Liver (tissue), 9 donors: ENCODE measurements around the gene DHCR7. TPM values are rescaled to one million over a fixed set of nuclear protein-coding genes. Genes with fewer than 3 reads are reported as not detected.

ENCODE experiments used
- DNase-seq: peaks from one replicate; pipeline ENCODE4 v3.0.0-alpha.2; 2017; ENCODE audit warnings: low spot score
- H3K27ac ChIP-seq, 2 donors: one replicate each; pipeline ENCODE4 v1.7.0; 2013; ENCODE audit warnings: inconsistent platforms in 2 of 2, low read length in 2 of 2, control low read depth in 1 of 2, low read depth in 1 of 2, mild to moderate bottlenecking in 1 of 2
- H3K27me3 ChIP-seq, 4 donors: one replicate each; pipeline versions ENCODE4 v1.6.1 to v1.7.0; 2013; ENCODE audit warnings: low read length in 3 of 4, inconsistent platforms in 1 of 4, mild to moderate bottlenecking in 1 of 4, moderate library complexity in 1 of 4; ENCODE audit not compliant: control insufficient read depth in 4 of 4, insufficient read depth in 4 of 4
- H3K36me3 ChIP-seq, 4 donors: one replicate each; pipeline versions ENCODE4 v1.6.1 to v1.7.0; 2013; ENCODE audit warnings: low read length in 3 of 4, mild to moderate bottlenecking in 3 of 4, low read depth in 1 of 4, moderate library complexity in 1 of 4; ENCODE audit not compliant: control insufficient read depth in 4 of 4, insufficient read depth in 3 of 4
- H3K4me1 ChIP-seq, 4 donors: one replicate each; pipeline versions ENCODE4 v1.6.1 to v1.7.0; 2013; ENCODE audit warnings: low read length in 3 of 4, mild to moderate bottlenecking in 3 of 4, moderate library complexity in 1 of 4; ENCODE audit not compliant: control insufficient read depth in 4 of 4, insufficient read depth in 4 of 4
- H3K4me3 ChIP-seq, 3 donors: one replicate each; pipeline versions ENCODE4 v1.6.1 to v1.7.0; 2013; ENCODE audit warnings: low read length in 3 of 3, control low read depth in 1 of 3, low read depth in 1 of 3, mild to moderate bottlenecking in 1 of 3
- H3K9ac ChIP-seq, 2 donors: one replicate each; pipeline ENCODE4 v1.7.0; 2013; ENCODE audit warnings: low read length in 2 of 2, mild to moderate bottlenecking in 2 of 2, moderate library complexity in 2 of 2, control low read depth in 1 of 2, low read depth in 1 of 2
- H3K9me3 ChIP-seq, 4 donors: one replicate each; pipeline versions ENCODE4 v1.6.1 to v1.7.0; 2013; ENCODE audit warnings: low read length in 3 of 4; ENCODE audit not compliant: control insufficient read depth in 4 of 4
- EGR1 ChIP-seq, 2 donors: IDR thresholded peaks; 2 replicates each; pipeline ENCODE4 v1.6.1; 2016 to 2018; ENCODE audit warnings: antibody characterized with exemption in 2 of 2, low read depth in 2 of 2
- FOXA1 ChIP-seq: IDR thresholded peaks from 2 replicates; pipeline ENCODE4 v1.6.1; 2016; ENCODE audit warnings: antibody characterized with exemption
- FOXA2 ChIP-seq: IDR thresholded peaks from 2 replicates; pipeline ENCODE4 v1.6.1; 2016; ENCODE audit warnings: antibody characterized with exemption
- GABPA ChIP-seq, 2 donors: IDR thresholded peaks in 1 of 2; conservative IDR thresholded peaks in 1 of 2; 2 replicates each; pipeline ENCODE4 v1.6.1; 2016; ENCODE audit warnings: antibody characterized with exemption in 2 of 2, mild to moderate bottlenecking in 1 of 2, moderate library complexity in 1 of 2
- HNF4A ChIP-seq, 2 donors: conservative IDR thresholded peaks; 2 replicates each; pipeline ENCODE4 v1.6.1; 2016; ENCODE audit warnings: antibody characterized with exemption in 2 of 2, mild to moderate bottlenecking in 2 of 2
- JUND ChIP-seq, 2 donors: IDR thresholded peaks; 2 replicates each; pipeline ENCODE4 v1.6.1; 2016; ENCODE audit warnings: antibody characterized with exemption in 2 of 2
- NR2F2 ChIP-seq: IDR thresholded peaks from 2 replicates; pipeline ENCODE4 v1.6.1; 2016; ENCODE audit warnings: antibody characterized with exemption
- RAD21 ChIP-seq, 2 donors: IDR thresholded peaks; 2 replicates each; pipeline ENCODE4 v1.6.1; 2016; ENCODE audit warnings: antibody characterized with exemption in 2 of 2, mild to moderate bottlenecking in 2 of 2
- RXRA ChIP-seq, 2 donors: IDR thresholded peaks; 2 replicates each; pipeline ENCODE4 v1.6.1; 2017 to 2018; ENCODE audit warnings: antibody characterized with exemption in 2 of 2, mild to moderate bottlenecking in 1 of 2
- TAF1 ChIP-seq: conservative IDR thresholded peaks from 2 replicates; pipeline ENCODE4 v1.6.1; 2016; ENCODE audit warnings: antibody characterized with exemption, mild to moderate bottlenecking
- YY1 ChIP-seq: IDR thresholded peaks from 2 replicates; pipeline ENCODE4 v1.6.1; 2016; ENCODE audit warnings: antibody characterized with exemption, mild to moderate bottlenecking
- WGBS: extraction: QIAGEN DNeasy Blood & Tissue Kit; methylation state at CpG from one replicate; pipeline ENCODE4 v1.1.7; 2013; 5-methylcytosine and 5-hydroxymethylcytosine counted together
- polyA plus RNA-seq, 2 donors: library from polyadenylated mRNA; stranded (reverse) in 1 of 2; unstranded in 1 of 2; fragments of 200-250 nt in 1 of 2; fragments of >200 nt in 1 of 2; fragmentation: Nextera tagmentation in 1 of 2; extraction: Ambion mirVana in 1 of 2; gene quantifications; one replicate each; pipeline versions ENCODE4 v1.2.1 to v1.2.3, GENCODE V29; 2013 to 2015
- total RNA-seq, 2 donors: library from RNA; depleted of rRNA; stranded (reverse); fragments of >200 nt; gene quantifications; one replicate each; pipeline ENCODE4 v1.2.3, GENCODE V29; 2014
- TF ChIP-seq, protein P1 (sequence below): IDR thresholded peaks from 2 replicates; pipeline ENCODE4 v1.6.1; 2016; ENCODE audit warnings: antibody characterized with exemption
- TF ChIP-seq, protein P2 (sequence below): IDR thresholded peaks from 2 replicates; pipeline ENCODE4 v1.6.1; 2016; ENCODE audit warnings: antibody characterized with exemption
- TF ChIP-seq, protein P3 (sequence below): fragments of 150-350 bp; IDR thresholded peaks from 2 replicates; pipeline ENCODE4 v1.5.1; 2017; ENCODE audit warnings: improper control_type of control experiment, low read depth, low read length; ENCODE audit not compliant: missing input control
- TF ChIP-seq, protein P4 (sequence below): IDR thresholded peaks from 2 replicates; pipeline ENCODE4 v1.6.1; 2016; ENCODE audit warnings: antibody characterized with exemption, mild to moderate bottlenecking
- donor health status: healthy.
- donor health status: healthy.
- donor health status: healthy.
- donor health status: healthy.
- donor health status: healthy.

DHCR7 gene
- total and polyA plus RNA-seq, 4 donors: 56.9 to 224 (median 172) TPM

DNA sequence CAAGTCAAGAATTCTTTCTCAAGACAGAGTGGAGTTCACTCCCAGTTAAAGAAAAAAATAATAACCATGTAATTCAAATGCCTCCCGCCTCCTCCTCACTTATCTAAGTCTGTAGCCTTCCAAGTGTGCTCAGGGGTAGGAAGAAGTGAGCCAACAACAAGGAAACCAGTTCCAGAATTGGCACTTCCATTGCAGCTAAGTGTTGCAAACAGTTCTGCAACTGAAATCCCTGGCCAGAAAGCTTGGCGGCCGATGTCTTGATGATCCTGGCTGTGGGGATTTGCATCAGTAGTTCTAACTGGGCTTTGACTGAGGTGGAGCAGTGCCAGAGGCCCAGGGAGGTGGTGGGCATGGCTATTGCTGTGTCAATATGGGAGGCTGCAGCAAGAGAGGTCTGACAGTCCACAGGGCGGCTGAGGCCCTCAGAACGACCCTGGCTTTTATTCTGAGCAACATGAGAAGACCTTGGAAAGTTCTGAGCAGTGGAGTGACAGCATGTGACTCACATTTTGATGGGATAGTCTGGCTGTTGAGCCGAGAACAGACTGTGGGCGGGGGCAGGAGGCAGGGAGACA is 19.2 kb downstream of the DHCR7 start (continued):
- peak; percentile 47 for TF ChIP-seq FOXA1

DNA sequence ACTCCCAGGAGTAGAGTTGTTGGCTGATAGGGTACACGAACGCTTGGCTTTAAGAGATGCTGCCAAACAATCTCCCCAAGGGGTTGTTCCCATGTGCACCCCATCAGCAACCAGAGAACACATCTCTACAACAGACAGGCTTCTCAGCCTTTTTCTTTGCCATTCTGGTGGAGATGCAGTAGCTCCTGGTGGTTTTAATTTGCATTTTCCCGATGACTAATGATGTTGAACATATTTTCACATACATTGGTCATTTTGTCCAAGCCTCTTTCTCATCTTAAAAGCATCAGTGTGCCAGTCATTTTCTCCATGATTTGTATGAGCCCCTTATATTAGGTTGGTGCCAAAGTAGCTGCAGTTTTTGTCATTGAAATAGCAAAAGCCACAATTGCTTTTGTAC is 21.8 kb downstream of the DHCR7 start:
- TF ChIP-seq, protein P1, sequence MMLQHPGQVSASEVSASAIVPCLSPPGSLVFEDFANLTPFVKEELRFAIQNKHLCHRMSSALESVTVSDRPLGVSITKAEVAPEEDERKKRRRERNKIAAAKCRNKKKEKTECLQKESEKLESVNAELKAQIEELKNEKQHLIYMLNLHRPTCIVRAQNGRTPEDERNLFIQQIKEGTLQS: no peak
- no peak for TF ChIP-seq RXRA (IDR thresholded peaks at IDR 0.05)
- no peak overlapping the region for H3K9ac ChIP-seq
- H3K4me3 ChIP-seq: no peak overlapping the region
- WGBS: 94% methylated on average over 3 of the region's 3 CpGs
- no peaks in the 10 kb centered on the region for H3K9me3 ChIP-seq
- H3K36me3 ChIP-seq: no peaks in the 10 kb centered on the region
- H3K4me1 ChIP-seq: peaks cover 2 to 8% (median 4%) of the 10 kb centered on the region in 4 donors
- no peak overlapping the region for H3K27ac ChIP-seq
- DNase-seq: no peak
- no peaks in the 10 kb centered on the region for H3K27me3 ChIP-seq

DNA sequence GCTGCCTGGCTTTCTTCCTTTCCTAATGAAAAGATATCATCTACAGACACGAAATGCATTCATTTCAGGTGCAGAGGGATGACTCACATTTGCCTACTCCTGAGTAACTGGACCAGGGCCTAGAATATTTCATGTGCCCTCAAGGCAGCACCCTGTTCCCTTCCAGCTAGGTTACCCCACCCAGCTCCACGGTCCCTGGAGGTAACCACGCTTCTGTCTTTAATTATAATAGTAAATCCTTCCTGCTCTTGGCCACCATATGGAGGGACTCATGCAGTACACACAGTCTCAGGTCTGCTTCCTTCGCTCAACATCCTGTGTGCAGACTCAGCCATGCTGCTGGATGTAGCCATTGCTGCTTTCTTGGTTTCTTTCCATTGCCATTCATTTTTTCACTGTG is 22.3 kb downstream of the DHCR7 start:
- Histone ChIP-seq H3K9me3 (no peaks in the 10 kb centered on the region), H3K9ac (no peak overlapping the region), H3K4me3 (no peak overlapping the region), H3K36me3 (no peaks in the 10 kb centered on the region), H3K27me3 (no peaks in the 10 kb centered on the region), H3K4me1 (peaks cover 0 to 8% (median 6%) of the 10 kb centered on the region in 4 donors), H3K27ac (no peak overlapping the region)
- WGBS: 89% methylated on average over 4 of the region's 4 CpGs
- DNase-seq: no peak
- TF ChIP-seq GABPA (IDR thresholded peaks at IDR 0.05 in 1 of 2, conservative IDR thresholded peaks at IDR 0.05 in 1 of 2) (no peak), FOXA2 (no peak), JUND (IDR thresholded peaks at IDR 0.05) (no peak), FOXA1 (no peak), EGR1 (IDR thresholded peaks at IDR 0.05; ENCODE audit: low read depth in 2 of 2) (no peak), YY1 (no peak), HNF4A (conservative IDR thresholded peaks at IDR 0.05) (no peak), RAD21 (IDR thresholded peaks at IDR 0.05) (no peak), TAF1 (no peak), NR2F2 (no peak)
- TF ChIP-seq, protein P2, sequence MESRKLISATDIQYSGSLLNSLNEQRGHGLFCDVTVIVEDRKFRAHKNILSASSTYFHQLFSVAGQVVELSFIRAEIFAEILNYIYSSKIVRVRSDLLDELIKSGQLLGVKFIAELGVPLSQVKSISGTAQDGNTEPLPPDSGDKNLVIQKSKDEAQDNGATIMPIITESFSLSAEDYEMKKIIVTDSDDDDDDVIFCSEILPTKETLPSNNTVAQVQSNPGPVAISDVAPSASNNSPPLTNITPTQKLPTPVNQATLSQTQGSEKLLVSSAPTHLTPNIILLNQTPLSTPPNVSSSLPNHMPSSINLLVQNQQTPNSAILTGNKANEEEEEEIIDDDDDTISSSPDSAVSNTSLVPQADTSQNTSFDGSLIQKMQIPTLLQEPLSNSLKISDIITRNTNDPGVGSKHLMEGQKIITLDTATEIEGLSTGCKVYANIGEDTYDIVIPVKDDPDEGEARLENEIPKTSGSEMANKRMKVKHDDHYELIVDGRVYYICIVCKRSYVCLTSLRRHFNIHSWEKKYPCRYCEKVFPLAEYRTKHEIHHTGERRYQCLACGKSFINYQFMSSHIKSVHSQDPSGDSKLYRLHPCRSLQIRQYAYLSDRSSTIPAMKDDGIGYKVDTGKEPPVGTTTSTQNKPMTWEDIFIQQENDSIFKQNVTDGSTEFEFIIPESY: no peak
- TF ChIP-seq, protein P3, sequence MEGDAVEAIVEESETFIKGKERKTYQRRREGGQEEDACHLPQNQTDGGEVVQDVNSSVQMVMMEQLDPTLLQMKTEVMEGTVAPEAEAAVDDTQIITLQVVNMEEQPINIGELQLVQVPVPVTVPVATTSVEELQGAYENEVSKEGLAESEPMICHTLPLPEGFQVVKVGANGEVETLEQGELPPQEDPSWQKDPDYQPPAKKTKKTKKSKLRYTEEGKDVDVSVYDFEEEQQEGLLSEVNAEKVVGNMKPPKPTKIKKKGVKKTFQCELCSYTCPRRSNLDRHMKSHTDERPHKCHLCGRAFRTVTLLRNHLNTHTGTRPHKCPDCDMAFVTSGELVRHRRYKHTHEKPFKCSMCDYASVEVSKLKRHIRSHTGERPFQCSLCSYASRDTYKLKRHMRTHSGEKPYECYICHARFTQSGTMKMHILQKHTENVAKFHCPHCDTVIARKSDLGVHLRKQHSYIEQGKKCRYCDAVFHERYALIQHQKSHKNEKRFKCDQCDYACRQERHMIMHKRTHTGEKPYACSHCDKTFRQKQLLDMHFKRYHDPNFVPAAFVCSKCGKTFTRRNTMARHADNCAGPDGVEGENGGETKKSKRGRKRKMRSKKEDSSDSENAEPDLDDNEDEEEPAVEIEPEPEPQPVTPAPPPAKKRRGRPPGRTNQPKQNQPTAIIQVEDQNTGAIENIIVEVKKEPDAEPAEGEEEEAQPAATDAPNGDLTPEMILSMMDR: no peak
- TF ChIP-seq, protein P4, sequence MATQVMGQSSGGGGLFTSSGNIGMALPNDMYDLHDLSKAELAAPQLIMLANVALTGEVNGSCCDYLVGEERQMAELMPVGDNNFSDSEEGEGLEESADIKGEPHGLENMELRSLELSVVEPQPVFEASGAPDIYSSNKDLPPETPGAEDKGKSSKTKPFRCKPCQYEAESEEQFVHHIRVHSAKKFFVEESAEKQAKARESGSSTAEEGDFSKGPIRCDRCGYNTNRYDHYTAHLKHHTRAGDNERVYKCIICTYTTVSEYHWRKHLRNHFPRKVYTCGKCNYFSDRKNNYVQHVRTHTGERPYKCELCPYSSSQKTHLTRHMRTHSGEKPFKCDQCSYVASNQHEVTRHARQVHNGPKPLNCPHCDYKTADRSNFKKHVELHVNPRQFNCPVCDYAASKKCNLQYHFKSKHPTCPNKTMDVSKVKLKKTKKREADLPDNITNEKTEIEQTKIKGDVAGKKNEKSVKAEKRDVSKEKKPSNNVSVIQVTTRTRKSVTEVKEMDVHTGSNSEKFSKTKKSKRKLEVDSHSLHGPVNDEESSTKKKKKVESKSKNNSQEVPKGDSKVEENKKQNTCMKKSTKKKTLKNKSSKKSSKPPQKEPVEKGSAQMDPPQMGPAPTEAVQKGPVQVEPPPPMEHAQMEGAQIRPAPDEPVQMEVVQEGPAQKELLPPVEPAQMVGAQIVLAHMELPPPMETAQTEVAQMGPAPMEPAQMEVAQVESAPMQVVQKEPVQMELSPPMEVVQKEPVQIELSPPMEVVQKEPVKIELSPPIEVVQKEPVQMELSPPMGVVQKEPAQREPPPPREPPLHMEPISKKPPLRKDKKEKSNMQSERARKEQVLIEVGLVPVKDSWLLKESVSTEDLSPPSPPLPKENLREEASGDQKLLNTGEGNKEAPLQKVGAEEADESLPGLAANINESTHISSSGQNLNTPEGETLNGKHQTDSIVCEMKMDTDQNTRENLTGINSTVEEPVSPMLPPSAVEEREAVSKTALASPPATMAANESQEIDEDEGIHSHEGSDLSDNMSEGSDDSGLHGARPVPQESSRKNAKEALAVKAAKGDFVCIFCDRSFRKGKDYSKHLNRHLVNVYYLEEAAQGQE: no peak
